Endothelial cell of umbilical vein (primary cell): ENCODE data around the gene WFIKKN2. TPM values are rescaled to one million over a fixed set of nuclear protein-coding genes. Genes with fewer than 3 reads are reported as not detected.
"Not testable (repeated sequence)": the region's sequence is repeated elsewhere in the genome, so short reads cannot be mapped to it uniquely, and the experiment has no call there.

Experiments
- BruUV-seq: library from RNA; stranded (reverse); fragments of 400-500 nt; replicated peaks from 2 replicates; lab custom pipeline; 2021; lab: Mats Ljungman, UMichigan
- CTCF ChIA-PET: fragments of 300-600, 350-600 bp; sonication (Branson Sonifier 250); formaldehyde crosslinking; loops from one replicate; lab custom pipeline; 2021; ENCODE audit warnings: antibody characterized with exemption, inconsistent platforms; lab: Charles Lee
- POLR2A ChIA-PET: fragments of 300-600, 350-600 bp; sonication (Branson Sonifier 250); formaldehyde crosslinking; loops from one replicate; lab custom pipeline; 2021; ENCODE audit warnings: antibody characterized with exemption, inconsistent platforms; lab: Charles Lee
- DNase-seq: peaks from one replicate; pipeline ENCODE4 v3.0.0-alpha.2; 2011; ENCODE audit warnings: low read depth, low spot score
- FAIRE-seq: peaks from 2 replicates; lab custom pipeline; 2011; peaks lifted over from hg19 to GRCh38; lab: Jason Lieb, UNC
- H2AFZ ChIP-seq: 2 replicates; pipeline ENCODE4 v1.6.0; 2012; ENCODE audit warnings: low read depth, low read length, control low read depth, inconsistent platforms
- H3K27ac ChIP-seq: 2 replicates; pipeline ENCODE4 v1.5.1; 2011; ENCODE audit warnings: low read depth, mild to moderate bottlenecking, control low read depth, low read length, moderate library complexity; ENCODE audit not compliant: insufficient read depth
- H3K27me3 ChIP-seq, 2 experiments: 2 replicates each; pipeline versions ENCODE4 v1.6.0 to v1.6.1; 2011; ENCODE audit warnings: low read length in 2 of 2, mixed read lengths in 1 of 2; ENCODE audit not compliant: control insufficient read depth in 2 of 2, insufficient read depth in 2 of 2
- H3K36me3 ChIP-seq, 2 experiments: 2 replicates in 1 of 2; 3 replicates in 1 of 2; pipeline ENCODE4 v1.5.1; 2011; ENCODE audit warnings: low read length in 2 of 2, mild to moderate bottlenecking in 1 of 2, moderate library complexity in 1 of 2; ENCODE audit not compliant: control insufficient read depth in 2 of 2, insufficient read depth in 2 of 2; ENCODE audit errors: extremely low read depth in 1 of 2
- H3K4me1 ChIP-seq: 3 replicates; pipeline ENCODE4 v1.5.1; 2011; ENCODE audit warnings: mild to moderate bottlenecking, low read length; ENCODE audit not compliant: control insufficient read depth, insufficient read depth; ENCODE audit errors: extremely low read depth
- H3K4me2 ChIP-seq: 2 replicates; pipeline ENCODE4 v1.6.1; 2011; ENCODE audit warnings: low read length, control low read depth, mixed read lengths; ENCODE audit not compliant: insufficient read depth
- H3K4me3 ChIP-seq, 3 experiments: fragments of 200-600 bp in 1 of 3; sonication (generic), shearing (Covaris generic) in 1 of 3; replicated peaks in 1 of 3; 2 replicates each; pipeline ENCODE4 v1.5.1; 2011 to 2016; ENCODE audit warnings: control low read depth in 3 of 3, low read length in 3 of 3, mild to moderate bottlenecking in 2 of 3, inconsistent platforms in 1 of 3, low read depth in 1 of 3, moderate library complexity in 1 of 3; ENCODE audit not compliant: insufficient read depth in 1 of 3
- H3K79me2 ChIP-seq: 2 replicates; pipeline ENCODE4 v1.6.0; 2012; ENCODE audit warnings: low read length, inconsistent platforms; ENCODE audit not compliant: control insufficient read depth, insufficient read depth
- H3K9ac ChIP-seq: replicated peaks from 2 replicates; pipeline ENCODE3; 2011; ENCODE audit warnings: low read length, control low read depth; ENCODE audit not compliant: insufficient read depth; ENCODE audit errors: extremely low read depth
- H3K9me1 ChIP-seq: replicated peaks from 3 replicates; pipeline ENCODE4 v1.6.0; 2011; ENCODE audit warnings: mild to moderate bottlenecking, low read length; ENCODE audit not compliant: control insufficient read depth, insufficient read depth; ENCODE audit errors: extremely low read depth
- H3K9me3 ChIP-seq: replicated peaks from 2 replicates; pipeline ENCODE4 v1.5.1; 2012; ENCODE audit warnings: low read length, inconsistent platforms; ENCODE audit not compliant: control insufficient read depth, insufficient read depth
- H4K20me1 ChIP-seq: replicated peaks from 2 replicates; pipeline ENCODE3; 2011; ENCODE audit warnings: mild to moderate bottlenecking, low read length; ENCODE audit not compliant: control insufficient read depth, insufficient read depth; ENCODE audit errors: extremely low read depth
- EZH2 ChIP-seq: IDR thresholded peaks from 2 replicates; pipeline ENCODE4 v1.6.1; 2012; ENCODE audit warnings: borderline replicate concordance, low read depth, mild to moderate bottlenecking, moderate library complexity, low read length, inconsistent platforms; ENCODE audit not compliant: severe bottlenecking
- FOS ChIP-seq: IDR thresholded peaks from 2 replicates; pipeline ENCODE4 v1.6.1; 2011; ENCODE audit warnings: mild to moderate bottlenecking, low read length, moderate library complexity, borderline replicate concordance; ENCODE audit not compliant: insufficient read depth
- POLR2AphosphoS5 ChIP-seq: IDR thresholded peaks from 2 replicates; pipeline ENCODE4 v1.6.1; 2012; ENCODE audit warnings: low read depth, mild to moderate bottlenecking, control low read depth, low read length, moderate library complexity; ENCODE audit not compliant: insufficient read depth
- dilution Hi-C: fragments of 300-500 bp; cut with MboI; formaldehyde crosslinking; loops from one replicate; pipeline ENCODE4 v1.15.0; 2019; ENCODE audit warnings: low sequenced_read_pairs; ENCODE audit not compliant: extremely low pct_ligation_motif_present
- intact Hi-C: fragments of 100-400 bp; cut with micrococcal nuclease; formaldehyde crosslinking; loops from one replicate; pipeline ENCODE4 v1.10.0; 2022
- polyA plus RNA-seq, 4 experiments: library from polyadenylated mRNA; depleted of rRNA in 3 of 4; stranded (reverse) in 3 of 4; unstranded in 1 of 4; fragments of >200 nt; gene quantifications; 2 replicates each; pipeline versions ENCODE4 v1.2.1 to v1.2.3, GENCODE V29; 2011 to 2012; ENCODE audit warnings: missing spikeins in 1 of 4
- total RNA-seq: library from RNA; stranded (reverse); gene quantifications from 2 replicates; pipeline ENCODE4 v1.2.3, GENCODE V29; 2021
- TF ChIP-seq, protein P1 (sequence below), 2 donors: IDR thresholded peaks; 1 replicate in 1 of 2; 2 replicates in 1 of 2; pipeline ENCODE4 v1.5.1; 2011; ENCODE audit warnings: low read length in 2 of 2, mild to moderate bottlenecking in 2 of 2, moderate library complexity in 2 of 2, control low read depth in 1 of 2, inconsistent platforms in 1 of 2, low read depth in 1 of 2; ENCODE audit not compliant: insufficient read depth in 1 of 2; ENCODE audit errors: extremely low read depth in 1 of 2

WFIKKN2 gene
- total and polyA plus RNA-seq, 2 donors (not counting 3 experiments of a cell fraction or from before 2014, with no cell fraction given), result 0.03 TPM; not detected in 1

GRCh38 chr17:50875074-50875473 is 39.7 kb downstream of the WFIKKN2 start:
- H3K4me2 ChIP-seq, result no peak overlapping the region
- H3K9ac ChIP-seq, result no peak overlapping the region
- H3K4me1 ChIP-seq, result no peaks in the 10 kb centered on the region
- H3K27ac ChIP-seq, result no peak overlapping the region
- TF ChIP-seq EZH2, result no peak
- no peak for TF ChIP-seq POLR2AphosphoS5
- TF ChIP-seq, protein P1, sequence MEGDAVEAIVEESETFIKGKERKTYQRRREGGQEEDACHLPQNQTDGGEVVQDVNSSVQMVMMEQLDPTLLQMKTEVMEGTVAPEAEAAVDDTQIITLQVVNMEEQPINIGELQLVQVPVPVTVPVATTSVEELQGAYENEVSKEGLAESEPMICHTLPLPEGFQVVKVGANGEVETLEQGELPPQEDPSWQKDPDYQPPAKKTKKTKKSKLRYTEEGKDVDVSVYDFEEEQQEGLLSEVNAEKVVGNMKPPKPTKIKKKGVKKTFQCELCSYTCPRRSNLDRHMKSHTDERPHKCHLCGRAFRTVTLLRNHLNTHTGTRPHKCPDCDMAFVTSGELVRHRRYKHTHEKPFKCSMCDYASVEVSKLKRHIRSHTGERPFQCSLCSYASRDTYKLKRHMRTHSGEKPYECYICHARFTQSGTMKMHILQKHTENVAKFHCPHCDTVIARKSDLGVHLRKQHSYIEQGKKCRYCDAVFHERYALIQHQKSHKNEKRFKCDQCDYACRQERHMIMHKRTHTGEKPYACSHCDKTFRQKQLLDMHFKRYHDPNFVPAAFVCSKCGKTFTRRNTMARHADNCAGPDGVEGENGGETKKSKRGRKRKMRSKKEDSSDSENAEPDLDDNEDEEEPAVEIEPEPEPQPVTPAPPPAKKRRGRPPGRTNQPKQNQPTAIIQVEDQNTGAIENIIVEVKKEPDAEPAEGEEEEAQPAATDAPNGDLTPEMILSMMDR (IDR thresholded peaks at IDR 0.05; ENCODE audit: extremely low read depth in 1 of 2, insufficient read depth in 1 of 2, low read depth in 1 of 2, low read length in 2 of 2), result no peak
- TF ChIP-seq FOS, result no peak
- ChIA-PET POLR2A (interaction anchor here (1.5 kb wide), 1 partner anchor 9 kb away, joined by 10 read pairs; the partner anchor contains the start of gene TOB1), CTCF (interaction anchor here (1.1 kb wide), 1 partner anchor 82 kb away, joined by 3 read pairs; no protein-coding TSS in a partner anchor)
- no peak for DNase-seq
- H2AFZ ChIP-seq, result no peak overlapping the region
- H3K79me2 ChIP-seq, result no peaks in the 10 kb centered on the region
- no peaks in the 10 kb centered on the region for H3K9me1 ChIP-seq
- peaks cover 2 to 42% of the 10 kb centered on the region in 2 experiments for H3K27me3 ChIP-seq
- intact Hi-C loops (no loop called here), dilution Hi-C loops (no loop called here)
- no peak for FAIRE-seq
- no peaks in the 10 kb centered on the region for H4K20me1 ChIP-seq
- no peaks in the 10 kb centered on the region for H3K36me3 ChIP-seq
- no peak overlapping the region for H3K4me3 ChIP-seq
- H3K9me3 ChIP-seq, result no peaks in the 10 kb centered on the region
- BruUV-seq, result no TSS peak

GRCh38 chr17:50877042-50877441 is 41.7 kb downstream of the WFIKKN2 start:
- H2AFZ ChIP-seq, FAIRE-seq, DNase-seq, H3K4me2 ChIP-seq, H3K27ac ChIP-seq, H4K20me1 ChIP-seq, H3K36me3 ChIP-seq, H3K4me1 ChIP-seq, H3K9me3 ChIP-seq, POLR2A ChIA-PET, intact Hi-C loops, dilution Hi-C loops, H3K79me2 ChIP-seq, H3K4me3 ChIP-seq, BruUV-seq, H3K9ac ChIP-seq, H3K9me1 ChIP-seq, CTCF ChIA-PET: not testable (repeated sequence)
- H3K27me3 ChIP-seq, result peaks cover 0 to 40% of the 10 kb centered on the region in 2 experiments
